Pulmonary artery endothelial cell (primary cell): ENCODE results near the gene PRPF31. TPM values are rescaled to one million over a fixed set of nuclear protein-coding genes. Genes with fewer than 3 reads are reported as not detected.
"Not testable (repeated sequence)": the region's sequence is repeated elsewhere in the genome, so short reads cannot be mapped to it uniquely, and the experiment has no call there.

Experiments
- DNase-seq: peaks from one replicate; pipeline ENCODE4 v3.0.0-alpha.2; 2011; ENCODE audit warnings: low read depth, low spot score
- total RNA-seq: library from RNA; depleted of rRNA; stranded (reverse); fragments of >200 nt; gene quantifications from 2 replicates; pipeline ENCODE4 v1.2.3, GENCODE V29; 2014

The PRPF31 gene
- total RNA-seq: 81.6 and 99.8 TPM in 2 replicates

DNA sequence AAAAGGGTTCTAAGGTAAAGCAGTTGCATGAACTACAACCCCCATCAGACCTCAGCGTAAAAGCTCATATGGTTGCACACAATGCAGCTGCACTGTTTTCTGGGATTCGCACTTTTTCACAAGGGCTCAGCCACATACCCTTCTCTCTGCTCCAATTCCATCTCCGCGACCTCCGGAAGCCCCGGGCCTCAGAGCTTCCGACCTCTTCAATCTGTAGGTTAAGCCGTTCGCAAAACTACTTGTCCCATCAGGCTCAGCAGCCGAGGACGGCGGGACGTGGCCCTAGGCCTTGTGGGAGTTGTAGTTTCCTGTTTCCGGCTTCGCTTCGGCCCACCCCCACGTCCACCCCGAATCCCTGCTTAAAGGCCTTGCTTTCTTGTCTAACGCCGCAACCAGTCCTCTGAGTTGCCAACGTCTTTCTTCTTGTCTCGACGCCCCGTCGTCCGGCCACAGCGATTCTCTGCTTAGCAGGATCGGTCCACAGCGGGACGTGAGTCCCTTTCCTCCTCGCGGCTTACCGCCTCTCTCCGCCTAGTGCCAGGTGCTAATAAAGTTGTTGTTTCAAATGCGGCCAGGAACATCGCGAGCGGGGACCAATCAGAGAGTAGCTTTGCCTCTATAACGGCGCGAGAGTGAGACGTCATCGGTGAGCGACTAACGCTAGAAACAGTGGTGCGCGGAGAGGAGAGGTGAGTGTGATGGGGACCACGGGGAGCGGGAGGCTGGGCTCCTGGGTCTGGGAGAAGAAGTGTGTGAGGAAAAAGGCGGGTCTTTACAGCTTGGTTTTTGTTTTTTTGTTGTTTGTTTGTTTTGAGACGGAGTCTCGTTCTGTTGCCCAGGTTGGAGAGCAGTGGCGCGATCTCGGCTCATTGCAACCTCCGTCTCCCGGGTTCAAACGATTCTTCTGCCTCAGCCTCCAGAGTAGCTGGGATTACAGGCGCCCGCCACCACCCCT, at the start of gene PRPF31, which contains the start of gene TFPT:
Gene PRPF31, plus strand, starts transcription at position 646 of the 955 bp plus-strand sequence. CDS start 2,525 bp downstream, outside the sequence.
Gene TFPT, minus strand, starts transcription at position 549 of the 955 bp plus-strand sequence. Its CDS starts 388 bp downstream, at position 161.
- DNase-seq: peak; percentile 94

GRCh38 chr19:54069470-54069869, 46.1 kb upstream of the PRPF31 start:
- no peak for DNase-seq

- DNase-seq: no peak
These were observed 41.7 kb upstream of the PRPF31 start for GRCh38 chr19:54073829-54074228.

DNA sequence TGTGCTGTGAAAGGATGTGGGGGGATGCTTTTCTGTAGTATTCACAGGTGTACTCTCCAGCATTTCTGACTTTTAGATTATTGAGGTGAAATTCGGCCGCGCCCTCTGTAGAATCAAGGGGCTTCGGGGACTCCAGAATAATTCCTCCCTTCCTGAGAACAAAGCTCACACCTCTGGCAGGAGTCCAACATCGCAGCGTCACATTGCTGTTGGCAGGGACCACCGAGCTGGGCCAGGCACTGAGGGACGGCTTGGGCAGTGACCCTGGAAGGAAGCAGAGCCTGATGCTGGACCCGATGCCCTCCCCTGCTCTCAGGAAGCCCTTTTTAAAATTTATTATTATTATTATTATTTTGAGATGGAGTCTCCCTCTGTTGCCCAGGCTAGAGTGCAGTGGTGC, 40.7 kb upstream of the PRPF31 start:
- DNase-seq: no peak

- no peak for DNase-seq
These were observed 38.2 kb upstream of the PRPF31 start for GRCh38 chr19:54077334-54077733.

DNA sequence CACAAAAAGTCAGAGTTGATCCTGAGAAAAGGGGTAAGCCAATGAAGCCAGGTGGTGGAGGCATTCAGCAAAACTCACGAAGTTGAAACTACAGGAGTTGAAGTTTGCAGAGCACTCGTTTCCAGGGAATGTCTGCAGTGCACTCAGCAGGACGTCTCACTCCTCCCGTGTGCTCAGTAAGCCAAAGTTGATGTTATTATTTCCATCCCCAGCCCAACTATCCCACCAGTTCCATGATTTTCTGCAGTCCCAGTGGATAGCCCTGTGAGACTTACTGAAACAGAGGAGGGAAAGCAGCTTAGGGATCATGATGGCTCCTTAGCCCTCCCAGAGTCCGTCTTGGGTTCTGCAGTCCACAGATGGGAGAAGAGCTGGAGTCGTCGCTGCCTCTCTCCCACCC, 34.5 kb upstream of the PRPF31 start, which contains the start of gene TARM1:
Gene TARM1, minus strand, starts transcription at position 334 of the 400 bp plus-strand sequence. Its CDS starts 25 bp downstream, at position 309.
- DNase-seq: no peak

DNA sequence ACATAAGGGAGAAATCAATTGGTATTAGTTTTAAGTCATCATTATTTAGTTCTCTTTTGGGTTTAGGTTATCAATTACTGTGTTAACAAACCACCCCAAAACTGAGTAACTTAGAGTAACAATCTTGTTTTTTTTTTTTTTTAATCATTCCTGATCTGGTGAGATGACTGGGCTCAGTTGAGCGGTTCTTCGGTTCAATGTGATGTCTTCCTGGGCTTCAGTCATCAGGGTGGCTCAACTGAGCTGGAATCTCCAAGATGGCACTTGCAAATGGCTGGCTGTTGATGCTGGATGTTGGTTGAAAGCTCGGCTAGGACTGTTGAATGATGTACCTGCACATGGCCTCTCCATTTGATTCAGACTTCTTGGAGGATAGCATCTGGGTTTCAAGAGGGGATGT, 31.1 kb upstream of the PRPF31 start:
- no peak for DNase-seq

DNA sequence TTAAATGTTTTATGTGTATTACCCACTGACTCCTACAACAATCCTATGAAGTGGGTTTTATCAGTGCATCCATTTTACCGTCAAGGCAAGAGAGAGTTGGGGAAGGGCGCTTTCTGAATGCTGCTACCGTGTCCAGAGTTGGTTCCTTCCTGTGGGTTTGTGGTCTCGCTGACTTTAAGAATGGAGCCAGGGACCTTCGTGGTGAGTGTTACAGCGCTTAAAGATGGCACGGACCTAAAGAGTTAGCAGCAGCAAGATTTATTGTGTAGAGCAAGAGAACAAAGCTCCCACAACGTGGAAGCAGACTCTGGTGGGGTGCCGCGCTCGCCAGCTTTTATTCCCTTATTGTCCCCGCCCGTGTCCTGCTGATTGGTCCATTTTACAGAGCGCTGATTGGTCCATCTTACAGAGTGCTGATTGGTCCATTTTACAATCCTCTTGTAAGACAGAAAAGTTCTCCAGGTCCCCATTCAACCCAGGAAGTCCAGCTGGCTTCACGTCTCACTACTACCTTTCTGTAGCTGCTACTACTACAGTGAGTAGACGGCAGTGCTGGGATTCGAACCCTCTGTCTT, 21.0 kb upstream of the PRPF31 start:
- no peak for DNase-seq

DNA sequence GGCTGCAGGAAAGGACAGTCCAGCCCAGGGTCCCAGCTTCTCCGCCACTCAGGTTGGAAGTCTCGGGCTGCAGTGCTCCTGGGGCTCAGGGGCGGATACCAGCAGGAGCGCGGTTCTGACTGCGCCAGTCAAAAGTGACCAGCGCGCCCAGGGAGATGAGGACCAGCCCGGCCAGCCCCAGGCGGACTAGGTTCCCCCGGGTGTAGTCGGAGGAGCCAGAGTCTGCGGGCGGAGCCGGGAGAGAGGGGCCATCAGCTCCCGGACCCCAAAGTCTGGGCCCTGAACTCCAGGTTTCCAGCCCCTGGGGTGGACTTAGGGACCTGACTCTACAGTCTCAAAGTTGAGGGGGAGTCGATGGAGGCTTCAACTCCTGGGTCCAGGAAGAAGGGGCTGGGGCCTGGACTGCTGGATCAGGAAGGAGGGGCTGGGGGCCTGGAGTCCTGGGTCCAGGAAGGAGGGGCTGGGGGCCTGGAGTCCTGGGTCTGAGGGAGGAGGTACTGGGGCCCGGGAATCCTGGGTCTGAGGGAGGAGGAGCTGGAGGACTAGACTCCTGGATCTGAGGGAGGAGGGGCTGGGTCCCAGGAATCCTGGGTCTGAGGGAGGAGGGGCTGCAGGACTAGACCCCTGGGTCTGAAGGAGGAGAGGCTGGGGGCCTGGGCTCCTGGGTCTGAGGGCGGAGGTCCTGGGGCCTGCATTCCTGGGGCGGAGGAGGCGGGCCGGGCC, 20.3 kb upstream of the PRPF31 start:
- DNase-seq: no peak

- not testable (repeated sequence) for DNase-seq
These were observed 19.5 kb upstream of the PRPF31 start for GRCh38 chr19:54095859-54096616.

DNA sequence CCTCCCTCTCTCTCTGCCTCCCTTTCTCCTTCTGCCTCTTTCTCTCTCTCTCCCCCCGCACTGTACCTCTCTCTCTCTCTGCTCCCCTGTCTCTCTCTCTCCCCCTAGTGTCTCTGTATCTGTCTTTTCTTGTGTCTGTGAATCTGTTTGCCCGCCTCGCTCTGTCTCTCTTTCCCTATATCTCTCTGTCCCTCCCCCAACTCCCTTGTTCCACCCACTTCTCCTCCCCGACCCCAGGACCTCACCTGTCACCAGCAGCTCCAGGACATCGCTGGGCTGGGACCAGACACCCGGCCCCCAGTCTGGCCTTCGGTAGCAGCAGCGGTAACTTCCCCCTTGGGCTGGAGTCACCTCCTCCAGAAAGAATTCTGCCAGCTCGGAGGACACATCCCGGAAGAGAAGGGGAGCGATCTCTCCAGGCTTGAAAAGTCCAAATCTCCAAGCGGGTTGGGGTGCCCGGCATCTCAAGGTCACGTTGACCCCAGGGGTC, 18.9 kb upstream of the PRPF31 start:
- DNase-seq: no peak

- no peak for DNase-seq
These were observed 16.2 kb upstream of the PRPF31 start for GRCh38 chr19:54099190-54099902.

GRCh38 chr19:54099903-54100255, 15.7 kb upstream of the PRPF31 start:
- not testable (repeated sequence) for DNase-seq

DNA sequence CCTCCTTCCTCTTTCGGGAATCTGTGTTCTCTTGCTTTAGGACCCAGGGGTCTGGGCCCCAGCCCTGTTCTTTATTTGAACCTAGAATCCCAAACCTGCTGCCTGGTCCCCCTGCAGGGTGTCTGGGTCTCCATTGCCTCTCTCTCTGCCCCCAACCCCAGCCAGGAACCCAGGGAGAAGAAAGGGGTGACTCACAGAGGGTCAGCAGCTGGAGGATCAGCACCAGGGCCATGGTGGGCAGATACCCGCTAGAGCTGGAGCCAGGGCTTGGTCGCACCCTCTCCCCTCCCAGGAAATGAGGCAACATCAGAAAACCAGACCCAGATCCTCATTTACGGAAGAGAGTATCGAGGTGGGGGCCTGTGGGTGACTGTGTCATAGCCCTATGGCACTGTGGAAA, 15.0 kb upstream of the PRPF31 start, which contains the start of gene OSCAR:
Gene OSCAR, minus strand, starts transcription at position 243 of the 400 bp plus-strand sequence. Its CDS starts 11 bp downstream, at position 232.
- no peak for DNase-seq

GRCh38 chr19:54102421-54103169, 13.0 kb upstream of the PRPF31 start, which contains the start of gene NDUFA3:
Gene NDUFA3, plus strand, starts transcription at chr19:54102855. Its CDS starts 24 bp downstream, at chr19:54102879.
- DNase-seq: peak; percentile 91

GRCh38 chr19:54104998-54105715, 10.4 kb upstream of the PRPF31 start:
- no peak for DNase-seq

DNA sequence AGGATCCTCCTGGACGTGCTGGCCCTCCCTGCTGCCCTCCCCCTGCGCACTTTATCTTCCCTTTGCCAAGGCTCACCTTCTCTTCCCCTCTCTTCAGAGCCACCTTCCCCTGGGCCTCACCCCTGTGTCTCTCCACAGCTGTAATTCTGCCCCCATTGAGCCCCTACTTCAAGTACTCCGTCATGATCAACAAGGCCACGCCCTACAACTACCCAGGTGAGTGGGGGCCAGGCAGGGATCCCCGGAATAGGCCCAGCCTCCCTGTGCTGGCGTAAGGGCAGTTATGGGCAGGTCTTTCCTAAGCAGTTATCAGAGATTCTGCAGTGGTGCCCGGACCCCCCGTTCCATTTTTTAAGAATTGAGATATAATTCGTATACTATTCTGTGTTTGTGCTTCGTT, 9.8 kb upstream of the PRPF31 start:
- no peak for DNase-seq

GRCh38 chr19:54106716-54107115, 8.8 kb upstream of the PRPF31 start:
- no peak for DNase-seq
